Activated CD8-positive, alpha-beta T cell treated with anti-CD3 and anti-CD28 coated beads for 36 hours (primary cell): ENCODE data around the gene LRP10. TPM values are rescaled to one million over a fixed set of nuclear protein-coding genes. Genes with fewer than 3 reads are reported as not detected.
"Not testable (repeated sequence)": the region's sequence is repeated elsewhere in the genome, so short reads cannot be mapped to it uniquely, and the experiment has no call there.

Source experiments
- ATAC-seq: fragments of 200-7000 bp; cut with Tn5 transposase; one replicate; pipeline ENCODE4 v1.10.0; 2021; ENCODE audit warnings: mild to moderate bottlenecking, moderate library complexity
- CTCF ChIA-PET: fragments of 350-600 bp; sonication (Branson Sonifier 250); formaldehyde crosslinking; loops from one replicate; lab custom pipeline; 2021; ENCODE audit warnings: antibody characterized with exemption; lab: Charles Lee
- POLR2A ChIA-PET: fragments of 350-600 bp; sonication (Branson Sonifier 250); formaldehyde crosslinking; loops from one replicate; lab custom pipeline; 2021; ENCODE audit warnings: antibody characterized with exemption; lab: Charles Lee
- DNase-seq: peaks from one replicate; pipeline ENCODE4 v3.0.0-alpha.2; 2020
- H3K27ac Mint-ChIP-seq: one replicate; pipeline ENCODE4 v1.8.0; 2021; ENCODE audit warnings: mild to moderate bottlenecking, mixed read lengths
- H3K27me3 Mint-ChIP-seq: one replicate; pipeline ENCODE4 v1.8.0; 2021; ENCODE audit warnings: mixed read lengths
- H3K36me3 Mint-ChIP-seq: one replicate; pipeline ENCODE4 v1.8.0; 2021; ENCODE audit warnings: low read depth, mixed read lengths
- H3K4me1 Mint-ChIP-seq: one replicate; pipeline ENCODE4 v1.8.0; 2021; ENCODE audit warnings: low read depth, mixed read lengths
- H3K4me3 Mint-ChIP-seq: one replicate; pipeline ENCODE4 v1.8.0; 2021; ENCODE audit warnings: mild to moderate bottlenecking, moderate library complexity, mixed read lengths
- H3K9me3 Mint-ChIP-seq: one replicate; pipeline ENCODE4 v1.8.0; 2021; ENCODE audit warnings: mixed read lengths
- intact Hi-C: fragments of 100-400 bp; cut with micrococcal nuclease; formaldehyde crosslinking; loops from one replicate; pipeline ENCODE4 v1.10.0; 2022
- total RNA-seq, 2 experiments: library from RNA; stranded (reverse); gene quantifications; one replicate each; pipeline ENCODE4 v1.2.3, GENCODE V29; 2021
- TF ChIP-seq, protein P1 (sequence below): fragments of 200-600 bp; IDR thresholded peaks from one replicate; pipeline ENCODE4 v1.8.0; 2022; ENCODE audit warnings: antibody characterized with exemption, mild to moderate bottlenecking

The LRP10 gene
- total RNA-seq, 2 experiments from 2014 or later = 18.7 to 21.0 TPM

- CTCF ChIA-PET = interaction anchor here (0.6 to 20.8 kb wide), 4 partner anchors 20 to 292 kb away, joined by 3 to 469 read pairs (median 6); partner anchors contain the start of genes MMP14 and MRPL52
These were observed 22.2 kb upstream of the LRP10 start for GRCh38 chr14:22849212-22849819.

DNA sequence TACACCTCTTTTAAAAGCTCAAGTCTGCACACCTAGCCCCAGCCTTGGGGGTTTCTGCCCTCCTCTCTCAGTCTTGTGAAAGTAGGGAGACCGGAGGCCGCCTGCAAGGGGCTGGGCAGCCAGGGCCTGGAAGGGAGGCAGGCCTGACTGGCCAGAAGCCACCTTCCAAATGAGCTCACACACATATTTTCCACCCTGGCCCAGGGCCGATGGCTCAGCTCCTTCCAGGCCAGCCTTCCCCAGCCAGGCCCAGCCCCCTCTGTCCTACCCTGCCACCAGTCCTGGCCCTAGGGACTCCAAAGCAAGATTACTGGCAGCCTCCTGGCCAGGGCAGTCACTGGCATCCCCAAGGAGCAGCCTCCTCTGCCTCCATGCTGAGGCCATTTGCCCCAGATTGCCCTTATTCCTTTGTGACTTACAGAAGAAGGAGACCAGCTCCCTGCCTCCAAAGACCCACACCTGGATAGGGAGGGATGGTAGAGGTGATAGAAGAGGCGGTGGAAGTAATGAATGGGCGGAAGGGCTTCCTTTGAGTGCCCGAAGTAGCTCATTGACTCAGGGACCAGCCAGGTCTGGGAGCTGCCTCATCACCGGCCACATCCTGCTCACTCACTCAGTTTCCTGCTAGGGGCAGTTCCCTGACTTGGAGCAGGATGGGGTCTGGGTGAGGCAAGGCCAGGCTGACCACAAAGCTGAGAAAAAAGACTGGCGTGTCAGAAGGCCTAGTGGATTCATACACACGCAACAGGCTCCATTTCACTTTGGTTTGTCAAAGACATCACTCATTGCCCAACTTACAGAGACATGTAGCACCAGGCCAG, 20.4 kb upstream of the LRP10 start:
- no peaks in the 10 kb centered on the region for H3K36me3 Mint-ChIP-seq
- TF ChIP-seq, protein P1, sequence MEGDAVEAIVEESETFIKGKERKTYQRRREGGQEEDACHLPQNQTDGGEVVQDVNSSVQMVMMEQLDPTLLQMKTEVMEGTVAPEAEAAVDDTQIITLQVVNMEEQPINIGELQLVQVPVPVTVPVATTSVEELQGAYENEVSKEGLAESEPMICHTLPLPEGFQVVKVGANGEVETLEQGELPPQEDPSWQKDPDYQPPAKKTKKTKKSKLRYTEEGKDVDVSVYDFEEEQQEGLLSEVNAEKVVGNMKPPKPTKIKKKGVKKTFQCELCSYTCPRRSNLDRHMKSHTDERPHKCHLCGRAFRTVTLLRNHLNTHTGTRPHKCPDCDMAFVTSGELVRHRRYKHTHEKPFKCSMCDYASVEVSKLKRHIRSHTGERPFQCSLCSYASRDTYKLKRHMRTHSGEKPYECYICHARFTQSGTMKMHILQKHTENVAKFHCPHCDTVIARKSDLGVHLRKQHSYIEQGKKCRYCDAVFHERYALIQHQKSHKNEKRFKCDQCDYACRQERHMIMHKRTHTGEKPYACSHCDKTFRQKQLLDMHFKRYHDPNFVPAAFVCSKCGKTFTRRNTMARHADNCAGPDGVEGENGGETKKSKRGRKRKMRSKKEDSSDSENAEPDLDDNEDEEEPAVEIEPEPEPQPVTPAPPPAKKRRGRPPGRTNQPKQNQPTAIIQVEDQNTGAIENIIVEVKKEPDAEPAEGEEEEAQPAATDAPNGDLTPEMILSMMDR = no peak
- peaks cover 9% of the 10 kb centered on the region for H3K27me3 Mint-ChIP-seq
- no peaks in the 10 kb centered on the region for H3K9me3 Mint-ChIP-seq
- DNase-seq = peak; percentile 47
- peak; percentile 28 for ATAC-seq
- ChIA-PET CTCF (interaction anchor here (0.6 to 20.8 kb wide), 14 partner anchors 10 to 293 kb away, joined by 3 to 469 read pairs (median 4); partner anchors contain the start of genes MMP14, MRPL52 and REM2), POLR2A (interaction anchor here (1.5 to 1.7 kb wide), 2 partner anchors 21 to 29 kb away, joined by 7 to 9 read pairs; partner anchors contain the start of gene MRPL52)
- intact Hi-C loops = loop anchor here (5.0 kb wide), 1 partner anchor 279 kb away; no protein-coding TSS in a partner anchor
- H3K27ac Mint-ChIP-seq = no peak overlapping the region
- no peak overlapping the region for H3K4me3 Mint-ChIP-seq
- H3K4me1 Mint-ChIP-seq = peaks cover 13% of the 10 kb centered on the region

More at GRCh38 chr14:22849212-22849819, 22.2 kb upstream of the LRP10 start:
- DNase-seq (no peak), ATAC-seq (no peak)
- POLR2A ChIA-PET = interaction anchor here (0.6 kb wide), 1 partner anchor 83 kb away, joined by 3 read pairs; the partner anchor contains the start of gene OXA1L
- H3K9me3 Mint-ChIP-seq = no peaks in the 10 kb centered on the region
- H3K4me3 Mint-ChIP-seq = no peak overlapping the region
- H3K27ac Mint-ChIP-seq = no peak overlapping the region
- TF ChIP-seq, protein P1 = no peak
- peaks cover 6% of the 10 kb centered on the region for H3K4me1 Mint-ChIP-seq
- intact Hi-C loops = no loop called here
- no peaks in the 10 kb centered on the region for H3K36me3 Mint-ChIP-seq
- H3K27me3 Mint-ChIP-seq = peaks cover 9% of the 10 kb centered on the region

- H3K4me1 Mint-ChIP-seq = peaks cover 13% of the 10 kb centered on the region
- H3K27ac Mint-ChIP-seq, H3K4me3 Mint-ChIP-seq, DNase-seq, H3K27me3 Mint-ChIP-seq, H3K36me3 Mint-ChIP-seq, H3K9me3 Mint-ChIP-seq, ATAC-seq: not testable (repeated sequence)
- ChIA-PET POLR2A (interaction anchor here (0.7 to 1.4 kb wide), 5 partner anchors 9 to 282 kb away, joined by 3 to 7 read pairs (median 3); partner anchors contain the start of gene OXA1L), CTCF (interaction anchor here (0.5 to 20.8 kb wide), 31 partner anchors 9 to 300 kb away, joined by 3 to 469 read pairs (median 5); partner anchors contain the start of genes ABHD4, HAUS4, LRP10 and MMP14)
- intact Hi-C loops = loop anchor here (5.0 kb wide), 1 partner anchor 280 kb away; no protein-coding TSS in a partner anchor
These were observed 19.4 kb upstream of the LRP10 start for GRCh38 chr14:22852178-22852577.

GRCh38 chr14:22852599-22852939, 19.0 kb upstream of the LRP10 start:
- Mint-ChIP-seq H3K27me3 (peaks cover 13% of the 10 kb centered on the region), H3K9me3 (no peaks in the 10 kb centered on the region), H3K4me1 (peaks cover 13% of the 10 kb centered on the region), H3K27ac (peak overlapping the region; percentile 79), H3K4me3 (no peak overlapping the region), H3K36me3 (no peaks in the 10 kb centered on the region)
- ATAC-seq = no peak
- ChIA-PET POLR2A (interaction anchor here (0.7 to 1.4 kb wide), 6 partner anchors 9 to 283 kb away, joined by 3 to 7 read pairs (median 4); partner anchors contain the start of gene OXA1L), CTCF (interaction anchor here (0.5 to 20.8 kb wide), 36 partner anchors 9 to 934 kb away, joined by 3 to 469 read pairs (median 5); partner anchors contain the start of genes ABHD4, HAUS4, LRP10 and MMP14)
- TF ChIP-seq, protein P1 = no peak
- DNase-seq = no peak
- intact Hi-C loops = loop anchor here (5.0 kb wide), 1 partner anchor 280 kb away; no protein-coding TSS in a partner anchor
